WI38 (cell line): Measurements from ENCODE around the gene SMPX.

Experiments used
- H3K4me3 ChIP-seq: 2 replicates; pipeline ENCODE4 v1.5.1; 2011; ENCODE audit warnings: low read depth, mild to moderate bottlenecking, control low read depth, low read length
- TF ChIP-seq, protein P1 (sequence below): IDR thresholded peaks from 2 replicates; pipeline ENCODE4 v1.5.1; 2012; ENCODE audit warnings: low read depth, mild to moderate bottlenecking, control low read depth, low read length

Gene SMPX

DNA sequence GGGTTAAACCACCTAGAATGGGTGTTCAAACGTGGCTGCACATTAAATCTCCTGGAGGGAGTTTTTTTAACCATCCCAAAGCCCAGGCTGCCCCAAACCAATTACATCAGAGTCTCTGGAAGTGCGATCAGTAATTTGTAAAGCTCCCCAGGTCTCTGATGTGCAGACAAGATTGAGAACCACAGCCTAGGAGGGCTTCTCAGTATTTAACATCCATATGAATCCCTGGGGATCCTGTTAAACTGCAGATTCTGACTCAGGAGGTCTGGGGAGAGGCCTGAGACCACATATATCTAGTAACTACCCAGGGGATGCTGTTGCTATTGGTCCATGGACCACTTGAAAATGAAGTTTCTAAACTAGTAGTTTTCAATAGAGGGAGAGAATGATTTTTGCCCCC lies 42.6 kb downstream of the SMPX start:
- TF ChIP-seq, protein P1, sequence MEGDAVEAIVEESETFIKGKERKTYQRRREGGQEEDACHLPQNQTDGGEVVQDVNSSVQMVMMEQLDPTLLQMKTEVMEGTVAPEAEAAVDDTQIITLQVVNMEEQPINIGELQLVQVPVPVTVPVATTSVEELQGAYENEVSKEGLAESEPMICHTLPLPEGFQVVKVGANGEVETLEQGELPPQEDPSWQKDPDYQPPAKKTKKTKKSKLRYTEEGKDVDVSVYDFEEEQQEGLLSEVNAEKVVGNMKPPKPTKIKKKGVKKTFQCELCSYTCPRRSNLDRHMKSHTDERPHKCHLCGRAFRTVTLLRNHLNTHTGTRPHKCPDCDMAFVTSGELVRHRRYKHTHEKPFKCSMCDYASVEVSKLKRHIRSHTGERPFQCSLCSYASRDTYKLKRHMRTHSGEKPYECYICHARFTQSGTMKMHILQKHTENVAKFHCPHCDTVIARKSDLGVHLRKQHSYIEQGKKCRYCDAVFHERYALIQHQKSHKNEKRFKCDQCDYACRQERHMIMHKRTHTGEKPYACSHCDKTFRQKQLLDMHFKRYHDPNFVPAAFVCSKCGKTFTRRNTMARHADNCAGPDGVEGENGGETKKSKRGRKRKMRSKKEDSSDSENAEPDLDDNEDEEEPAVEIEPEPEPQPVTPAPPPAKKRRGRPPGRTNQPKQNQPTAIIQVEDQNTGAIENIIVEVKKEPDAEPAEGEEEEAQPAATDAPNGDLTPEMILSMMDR: no peak
- H3K4me3 ChIP-seq: no peak overlapping the region

DNA sequence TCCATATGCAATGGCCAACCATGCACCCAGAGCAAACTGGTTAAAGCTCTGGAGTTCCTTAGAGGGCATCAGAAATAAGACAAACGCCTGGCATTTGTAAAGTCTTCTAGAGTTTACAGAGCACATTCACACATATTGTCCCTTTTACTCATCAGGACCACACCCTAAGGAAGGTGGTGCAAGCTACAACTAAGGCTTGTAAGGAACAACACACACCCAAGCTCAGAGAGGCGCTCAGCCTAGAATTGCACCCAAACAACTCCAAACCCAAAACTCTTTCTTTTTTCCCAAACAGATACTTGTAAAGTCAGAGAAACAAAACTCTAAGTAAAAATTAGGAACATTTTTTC lies 46.1 kb downstream of the SMPX start:
- TF ChIP-seq, protein P1: no peak
- no peak overlapping the region for H3K4me3 ChIP-seq

DNA sequence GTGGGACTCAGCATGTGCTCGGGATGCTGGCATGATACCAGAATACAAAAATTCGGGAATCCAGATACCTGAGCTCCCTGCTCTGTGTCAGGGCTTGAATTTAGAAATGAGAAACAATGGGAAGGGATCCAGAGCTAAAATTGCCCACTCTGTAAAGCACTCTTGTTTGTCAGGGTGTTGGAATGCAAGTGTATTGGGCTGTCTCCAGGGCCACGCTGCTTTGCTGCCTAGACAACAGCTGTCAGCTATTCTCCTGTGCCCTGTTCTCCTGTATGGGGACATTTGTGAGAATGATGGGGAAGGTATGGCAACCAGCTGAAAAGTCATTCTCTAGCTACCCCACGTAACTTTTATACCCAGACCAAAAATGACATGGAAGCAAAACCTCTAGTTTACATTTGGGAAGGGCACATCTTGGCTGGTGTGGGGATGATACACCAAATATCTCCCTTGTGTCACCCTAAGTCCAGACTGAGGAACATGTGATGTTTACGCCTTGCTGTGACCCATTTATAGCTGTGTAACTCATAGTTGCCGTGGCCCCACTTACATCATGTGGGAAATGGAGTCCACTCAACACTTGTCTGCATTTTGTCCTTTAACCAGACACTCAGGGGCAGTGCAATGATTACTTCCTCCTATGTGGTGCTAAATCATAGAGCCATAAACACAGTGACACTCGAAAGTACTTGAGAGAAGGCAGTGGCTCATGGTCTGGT lies 46.6 kb downstream of the SMPX start:
- TF ChIP-seq, protein P1: no peak
- H3K4me3 ChIP-seq: no peak overlapping the region

DNA sequence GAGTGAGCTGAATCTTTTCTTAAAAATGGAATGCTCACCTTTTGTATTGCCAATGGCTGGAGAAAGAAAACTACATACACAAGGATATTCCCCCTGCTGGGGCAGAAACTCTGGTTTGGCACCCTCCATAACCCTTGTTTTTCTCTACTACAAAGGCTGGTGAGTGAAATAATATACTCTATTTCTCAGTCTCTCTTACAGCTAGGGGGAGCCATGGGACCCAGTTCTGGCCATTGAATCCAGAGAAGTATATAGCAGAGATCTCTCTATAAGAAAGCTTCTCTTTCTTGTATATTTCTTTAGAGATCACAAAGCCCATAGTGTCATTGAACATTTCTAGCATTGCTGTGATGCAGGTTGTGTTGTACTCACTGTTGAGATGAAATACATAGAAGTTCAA lies 49.8 kb downstream of the SMPX start:
- TF ChIP-seq, protein P1: peak; percentile 28
- H3K4me3 ChIP-seq: no peak overlapping the region

DNA sequence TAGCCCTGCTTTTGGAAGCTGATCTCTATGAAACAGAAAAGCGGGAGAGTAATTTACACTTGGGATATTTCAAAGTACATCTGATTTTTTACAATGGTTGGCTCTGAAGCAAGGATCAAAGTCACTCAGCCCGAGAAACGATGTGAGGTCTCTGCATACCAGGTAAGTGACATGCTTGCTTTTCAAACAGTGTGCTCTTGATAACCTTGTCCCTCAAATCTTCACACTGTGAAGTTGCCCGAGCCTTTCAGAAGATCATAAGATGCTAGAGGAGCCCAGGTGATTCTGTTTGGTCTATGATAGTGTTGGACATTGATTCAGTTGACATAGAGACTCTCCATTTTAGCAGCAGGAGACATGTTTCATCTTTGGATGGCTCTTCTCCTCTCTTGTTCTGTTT lies 52.7 kb downstream of the SMPX start:
- no peak overlapping the region for H3K4me3 ChIP-seq
- TF ChIP-seq, protein P1: no peak

DNA sequence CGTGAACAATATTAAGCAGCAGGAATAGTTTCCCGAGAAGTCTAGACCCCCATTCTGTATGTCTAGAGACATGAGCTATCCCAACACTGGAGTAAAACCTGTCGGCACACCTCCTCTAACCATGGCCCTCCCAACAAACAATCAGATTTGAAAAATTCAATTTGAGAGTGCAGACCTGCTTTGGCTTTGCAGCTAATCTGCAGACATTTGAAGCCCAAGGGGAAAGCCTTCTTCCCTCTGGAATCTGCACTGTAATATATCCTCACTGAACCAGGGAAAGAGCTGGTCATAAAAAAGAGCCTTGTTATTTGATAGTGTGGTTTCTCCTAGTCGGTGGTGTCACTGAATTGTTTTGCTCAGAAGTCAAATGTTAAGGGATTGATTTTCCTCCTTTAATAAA lies 55.2 kb downstream of the SMPX start:
- TF ChIP-seq, protein P1: no peak
- no peak overlapping the region for H3K4me3 ChIP-seq

DNA sequence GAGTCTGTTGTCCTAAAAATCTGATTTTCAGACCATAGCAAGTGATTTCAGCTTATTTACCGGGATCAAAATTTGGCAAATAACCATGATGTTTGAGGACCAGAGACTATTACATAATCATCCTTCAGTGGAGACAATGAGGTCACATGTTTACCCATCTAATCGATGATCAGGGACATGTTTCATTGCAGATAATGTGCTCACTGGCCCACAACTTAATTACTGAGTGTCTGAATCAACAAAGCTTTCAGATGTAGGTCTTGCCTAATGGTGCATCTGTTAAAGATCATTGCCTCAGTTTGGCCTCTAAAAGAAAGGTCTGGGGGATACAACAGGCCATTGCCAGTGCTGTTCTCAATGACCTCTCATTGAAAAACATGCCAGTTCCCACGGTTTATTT lies 56.9 kb downstream of the SMPX start:
- no peak overlapping the region for H3K4me3 ChIP-seq
- TF ChIP-seq, protein P1: no peak
